Purkinje cell (primary cell): ENCODE measurements around the gene TENM4. TPM values are rescaled to one million over a fixed set of nuclear protein-coding genes. Genes with fewer than 3 reads are reported as not detected.

Source experiments
- polyA plus RNA-seq: library from polyadenylated mRNA; unstranded; fragments of >200 nt; fragmentation: Nextera tagmentation; gene quantifications from 2 replicates; pipeline ENCODE4 v1.2.1, GENCODE V29; 2014

The TENM4 gene
- 7.9 and 9.3 TPM in 2 replicates for polyA plus RNA-seq

GRCh38 chr11:79440571-79441460, at the start of gene TENM4:
Gene TENM4 (minus strand): TSS chr11:79441030. CDS start chr11:79069944, 371,086 bp downstream.

